DND-41 (cell line): ENCODE results near the gene GSG1L2.

Experiments used
- ATAC-seq: fragments of 200-7000 bp; cut with Tn5 transposase; 3 replicates; pipeline ENCODE4 v1.9.1; 2021; ENCODE audit warnings: low read depth; ENCODE audit not compliant: insufficient read depth
- DNase-seq: peaks from one replicate; pipeline ENCODE4 v3.0.0-alpha.2; 2020
- H2AFZ ChIP-seq: 2 replicates; pipeline ENCODE4 v1.6.0; 2012; ENCODE audit warnings: low read depth, low read length
- H3K27ac ChIP-seq: 2 replicates; pipeline ENCODE4 v1.5.1; 2012; ENCODE audit warnings: low read length, inconsistent platforms
- H3K27me3 ChIP-seq: fragments of 200-600 bp; sonication (generic); 2 replicates; pipeline ENCODE4 v1.6.0; 2012; ENCODE audit warnings: low read length, mild to moderate bottlenecking, inconsistent platforms; ENCODE audit not compliant: insufficient read depth, poor library complexity
- H3K36me3 ChIP-seq: 2 replicates; pipeline ENCODE4 v1.5.1; 2012; ENCODE audit warnings: low read length, inconsistent platforms; ENCODE audit not compliant: insufficient read depth
- H3K4me1 ChIP-seq: 2 replicates; pipeline ENCODE4 v1.5.1; 2012; ENCODE audit warnings: mild to moderate bottlenecking, low read length; ENCODE audit not compliant: insufficient read depth
- H3K4me2 ChIP-seq: 2 replicates; pipeline ENCODE4 v1.6.0; 2012; ENCODE audit warnings: mild to moderate bottlenecking, moderate library complexity, low read length, inconsistent platforms; ENCODE audit not compliant: insufficient read depth
- H3K4me3 ChIP-seq, 2 experiments: fragments of 200-600 bp in 1 of 2; shearing (Covaris generic) in 1 of 2; 2 replicates each; pipeline ENCODE4 v1.5.1; 2012 to 2016; ENCODE audit warnings: inconsistent platforms in 2 of 2, low read length in 2 of 2, mild to moderate bottlenecking in 2 of 2, low read depth in 1 of 2, moderate library complexity in 1 of 2
- H3K79me2 ChIP-seq: 2 replicates; pipeline ENCODE4 v1.6.0; 2012; ENCODE audit warnings: low read length, inconsistent platforms; ENCODE audit not compliant: insufficient read depth
- H3K9ac ChIP-seq: 2 replicates; pipeline ENCODE4 v1.6.0; 2012; ENCODE audit warnings: low read depth, mild to moderate bottlenecking, inconsistent platforms, low read length, moderate library complexity
- H3K9me3 ChIP-seq: 2 replicates; pipeline ENCODE4 v1.5.1; 2012; ENCODE audit warnings: low read length, moderate library complexity, mild to moderate bottlenecking, inconsistent platforms; ENCODE audit not compliant: insufficient read depth, severe bottlenecking
- H4K20me1 ChIP-seq: 2 replicates; pipeline ENCODE4 v1.6.0; 2012; ENCODE audit warnings: low read length; ENCODE audit not compliant: insufficient read depth
- EZH2 ChIP-seq: IDR thresholded peaks from 3 replicates; pipeline ENCODE4 v1.6.1; 2012; ENCODE audit warnings: borderline replicate concordance, low read depth, mild to moderate bottlenecking, moderate library complexity, low read length, inconsistent platforms; ENCODE audit not compliant: severe bottlenecking
- TF ChIP-seq, protein P1 (sequence below): IDR thresholded peaks from 2 replicates; pipeline ENCODE4 v1.5.1; 2012; ENCODE audit warnings: borderline replicate concordance, low read length, moderate library complexity, mild to moderate bottlenecking; ENCODE audit not compliant: poor library complexity, severe bottlenecking; ENCODE audit errors: extremely low read depth

The GSG1L2 gene

DNA sequence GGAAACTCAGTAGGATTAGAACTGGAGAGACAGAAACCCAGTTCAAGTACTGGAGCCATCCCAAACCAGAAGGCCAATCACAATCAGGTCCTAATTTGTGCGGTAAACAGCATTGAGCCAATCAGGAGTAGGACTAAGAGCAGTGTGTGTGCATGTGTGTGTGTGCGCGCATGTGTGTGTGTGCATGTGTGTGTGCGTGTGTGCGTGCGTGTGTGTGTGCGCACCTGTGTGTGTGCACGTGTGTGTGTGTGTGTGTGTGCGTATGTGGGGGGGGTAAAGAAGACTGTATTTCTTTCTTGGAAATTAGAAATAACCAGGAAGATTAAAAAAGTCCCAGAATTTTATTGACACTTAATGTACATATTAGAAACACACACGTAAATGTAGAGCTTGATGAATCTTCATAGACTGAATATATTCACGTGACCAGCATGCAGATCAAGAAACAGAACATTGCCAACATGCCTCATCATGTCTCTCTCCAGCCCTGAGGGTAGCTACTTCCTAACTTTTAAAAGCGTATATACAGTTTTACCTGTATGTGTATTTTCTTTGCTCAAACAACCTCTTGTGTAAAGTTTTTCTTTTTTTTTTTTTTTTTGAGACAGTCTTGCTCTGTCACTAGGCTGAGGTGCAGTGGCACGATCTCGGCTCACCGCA, 29.6 kb downstream of the GSG1L2 start:
- DNase-seq (no peak), ATAC-seq (no peak)
- no peaks in the 10 kb centered on the region for H4K20me1 ChIP-seq
- H3K79me2 ChIP-seq: no peaks in the 10 kb centered on the region
- no peak for TF ChIP-seq EZH2
- TF ChIP-seq, protein P1, sequence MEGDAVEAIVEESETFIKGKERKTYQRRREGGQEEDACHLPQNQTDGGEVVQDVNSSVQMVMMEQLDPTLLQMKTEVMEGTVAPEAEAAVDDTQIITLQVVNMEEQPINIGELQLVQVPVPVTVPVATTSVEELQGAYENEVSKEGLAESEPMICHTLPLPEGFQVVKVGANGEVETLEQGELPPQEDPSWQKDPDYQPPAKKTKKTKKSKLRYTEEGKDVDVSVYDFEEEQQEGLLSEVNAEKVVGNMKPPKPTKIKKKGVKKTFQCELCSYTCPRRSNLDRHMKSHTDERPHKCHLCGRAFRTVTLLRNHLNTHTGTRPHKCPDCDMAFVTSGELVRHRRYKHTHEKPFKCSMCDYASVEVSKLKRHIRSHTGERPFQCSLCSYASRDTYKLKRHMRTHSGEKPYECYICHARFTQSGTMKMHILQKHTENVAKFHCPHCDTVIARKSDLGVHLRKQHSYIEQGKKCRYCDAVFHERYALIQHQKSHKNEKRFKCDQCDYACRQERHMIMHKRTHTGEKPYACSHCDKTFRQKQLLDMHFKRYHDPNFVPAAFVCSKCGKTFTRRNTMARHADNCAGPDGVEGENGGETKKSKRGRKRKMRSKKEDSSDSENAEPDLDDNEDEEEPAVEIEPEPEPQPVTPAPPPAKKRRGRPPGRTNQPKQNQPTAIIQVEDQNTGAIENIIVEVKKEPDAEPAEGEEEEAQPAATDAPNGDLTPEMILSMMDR: no peak
- no peaks in the 10 kb centered on the region for H3K36me3 ChIP-seq
- no peak overlapping the region for H3K27ac ChIP-seq
- H3K9me3 ChIP-seq: no peaks in the 10 kb centered on the region
- H2AFZ ChIP-seq: no peak overlapping the region
- no peak overlapping the region for H3K4me2 ChIP-seq
- H3K4me3 ChIP-seq: no peak overlapping the region
- no peak overlapping the region for H3K9ac ChIP-seq
- H3K27me3 ChIP-seq: peaks cover 4% of the 10 kb centered on the region
- no peaks in the 10 kb centered on the region for H3K4me1 ChIP-seq

DNA sequence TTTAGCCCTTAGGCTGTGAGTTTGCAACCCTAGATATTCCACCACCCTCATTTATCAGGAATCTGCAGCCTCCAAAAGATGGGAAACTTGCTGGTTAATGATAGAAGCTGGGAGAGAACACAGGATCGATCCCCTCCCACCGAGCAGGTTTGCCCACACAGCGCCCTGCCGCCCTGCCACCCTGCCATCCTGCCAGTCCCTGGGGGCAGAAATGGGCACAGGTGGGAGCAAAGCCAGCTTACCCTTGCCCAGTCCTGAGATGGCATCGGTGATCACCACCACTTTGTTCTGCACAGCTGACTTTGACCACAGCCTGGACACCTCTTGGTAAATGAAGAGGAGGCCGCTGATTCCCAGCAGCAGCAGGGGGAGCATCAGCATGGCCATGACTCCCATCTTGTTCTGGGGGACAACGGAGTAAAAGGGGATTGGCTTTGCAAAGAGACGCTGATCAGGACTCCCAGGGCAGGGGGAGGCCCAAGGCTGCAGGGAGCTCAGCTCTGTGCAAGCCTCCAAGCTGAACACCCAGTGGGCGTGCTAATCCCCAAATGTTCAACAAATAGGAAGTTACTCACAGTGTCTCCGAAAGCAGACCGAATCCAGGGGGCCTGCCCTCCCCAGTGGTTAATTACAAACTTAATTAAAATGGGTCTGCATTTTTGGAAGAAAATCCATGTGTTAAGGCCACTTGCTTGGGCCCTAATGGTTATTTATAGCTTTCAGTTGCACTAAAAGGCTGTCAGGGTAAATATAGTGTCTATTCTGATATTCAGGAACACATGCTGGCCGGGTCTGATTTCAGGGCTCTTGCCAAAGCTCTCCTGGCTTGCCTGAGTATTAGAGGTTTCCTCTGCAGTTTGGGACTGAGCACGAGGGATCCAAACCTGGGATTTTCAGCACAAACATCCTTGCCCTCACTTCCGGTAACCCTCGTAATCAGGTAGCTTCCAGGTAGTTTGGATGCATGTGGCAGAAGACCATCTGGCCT, 30.7 kb downstream of the GSG1L2 start, which contains the start of gene DHRS7C:
TSS of gene DHRS7C (minus strand) at position 704 of the 988 bp plus-strand sequence. CDS start at position 396, 308 bp downstream.
- Histone ChIP-seq H3K4me1 (no peaks in the 10 kb centered on the region), H4K20me1 (no peaks in the 10 kb centered on the region), H3K27me3 (peaks cover 4% of the 10 kb centered on the region), H3K4me2 (no peak within 1 kb of the TSS), H3K27ac (no peak within 1 kb of the TSS), H2AFZ (no peak within 1 kb of the TSS), H3K36me3 (no peaks in the 10 kb centered on the region), H3K9me3 (no peaks in the 10 kb centered on the region), H3K4me3 (no peak within 1 kb of the TSS), H3K9ac (no peak within 1 kb of the TSS), H3K79me2 (no peaks in the 10 kb centered on the region)
- DNase-seq (no peak), ATAC-seq (no peak)
- TF ChIP-seq, protein P1: no peak
- TF ChIP-seq EZH2: no peak

DNA sequence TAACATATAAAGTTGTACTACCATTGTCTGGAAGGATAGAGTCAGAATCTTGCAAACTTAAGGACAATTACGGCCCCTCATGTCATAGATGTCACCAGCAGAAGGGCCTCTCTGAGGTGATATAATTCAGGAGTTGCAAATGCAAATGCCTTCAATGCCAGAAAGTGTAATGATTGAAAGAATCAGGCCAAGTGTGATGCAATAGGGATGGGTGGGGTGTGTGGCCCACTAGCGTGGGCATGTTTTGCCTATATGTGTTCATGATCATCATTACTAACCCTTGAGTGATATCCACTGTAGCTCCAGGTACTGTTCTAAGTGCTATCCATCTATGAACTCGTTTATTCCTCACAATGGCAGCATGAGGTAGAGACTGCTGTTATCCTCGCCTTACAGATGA, 31.6 kb downstream of the GSG1L2 start:
- Histone ChIP-seq H3K4me2 (no peak overlapping the region), H3K27ac (no peak overlapping the region), H3K4me1 (no peaks in the 10 kb centered on the region), H3K9me3 (no peaks in the 10 kb centered on the region), H3K27me3 (peaks cover 7% of the 10 kb centered on the region), H3K36me3 (no peaks in the 10 kb centered on the region), H2AFZ (no peak overlapping the region), H3K79me2 (no peaks in the 10 kb centered on the region), H3K9ac (no peak overlapping the region), H4K20me1 (no peaks in the 10 kb centered on the region), H3K4me3 (no peak overlapping the region)
- DNase-seq (no peak), ATAC-seq (no peak)
- TF ChIP-seq, protein P1: no peak
